Right atrium auricular region (tissue), 2 donors: ENCODE data around the gene MCM3AP. TPM values are rescaled to one million over a fixed set of nuclear protein-coding genes. Genes with fewer than 3 reads are reported as not detected.
A peak's percentile ranks its signal among the peaks of the same experiment; 100 is the strongest.

Experiments used
- DNase-seq: peaks from one replicate; pipeline ENCODE4 v3.0.0-alpha.2; 2019; ENCODE audit warnings: low spot score
- H3K27ac ChIP-seq, 2 donors: fragments of 200-600 bp; sonication (generic); 1 replicate in 1 of 2; 2 replicates in 1 of 2; pipeline ENCODE4 v1.5.1; 2016 to 2019
- H3K27me3 ChIP-seq, 2 donors: fragments of 200-600 bp; sonication (generic); one replicate each; pipeline versions ENCODE4 v1.5.1 to v1.6.0; 2017 to 2019
- H3K36me3 ChIP-seq: fragments of 200-600 bp; sonication (generic); one replicate; pipeline ENCODE4 v1.5.1; 2016
- H3K4me1 ChIP-seq, 2 donors: fragments of 200-600 bp; sonication (generic); one replicate each; pipeline versions ENCODE4 v1.5.1 to v1.6.0; 2017 to 2019
- H3K4me3 ChIP-seq, 2 donors: fragments of 200-600 bp; sonication (generic); 1 replicate in 1 of 2; 2 replicates in 1 of 2; pipeline ENCODE4 v1.5.1; 2017 to 2019; ENCODE audit warnings: mild to moderate bottlenecking in 1 of 2, moderate library complexity in 1 of 2
- H3K9me3 ChIP-seq, 2 donors: fragments of 200-600 bp; sonication (generic); one replicate each; pipeline ENCODE4 v1.5.1; 2019
- CTCF ChIP-seq, 2 donors: fragments of 200-600 bp; sonication (generic); IDR thresholded peaks; one replicate each; pipeline ENCODE4 v1.5.1; 2019; ENCODE audit warnings: antibody characterized with exemption in 2 of 2
- total RNA-seq, 2 donors: library from RNA; depleted of rRNA; stranded (reverse); fragments of >200 nt; gene quantifications; one replicate each; pipeline ENCODE4 v1.1.0, GENCODE V29; 2016

MCM3AP gene
- total RNA-seq, 2 donors from 2014 or later: 35.7 to 45.4 TPM

- H3K4me1 ChIP-seq: peaks cover 0 to 22% of the 10 kb centered on the region in 2 donors
- no peaks in the 10 kb centered on the region for H3K27me3 ChIP-seq
- no peak overlapping the region for H3K27ac ChIP-seq
- no peak overlapping the region for H3K4me3 ChIP-seq
- DNase-seq: no peak
- no peaks in the 10 kb centered on the region for H3K9me3 ChIP-seq
- TF ChIP-seq CTCF (IDR thresholded peaks at IDR 0.05): no peak
- peaks cover 8% of the 10 kb centered on the region for H3K36me3 ChIP-seq
These were observed 4.3 kb upstream of the MCM3AP start for GRCh38 chr21:46289655-46290179.

GRCh38 chr21:46287541-46287940 is 2.1 kb upstream of the MCM3AP start:
- no peak overlapping the region for H3K4me3 ChIP-seq
- no peak overlapping the region for H3K27ac ChIP-seq
- H3K9me3 ChIP-seq: no peaks in the 10 kb centered on the region
- no peak for DNase-seq
- no peak for TF ChIP-seq CTCF (IDR thresholded peaks at IDR 0.05)
- peaks cover 22% of the 10 kb centered on the region for H3K36me3 ChIP-seq
- H3K27me3 ChIP-seq: no peaks in the 10 kb centered on the region
- H3K4me1 ChIP-seq: peaks cover 0 to 43% of the 10 kb centered on the region in 2 donors

- Histone ChIP-seq H3K27ac (peak overlapping the region; percentile 90 to 96), H3K4me3 (peak overlapping the region; percentile 69 to 98), H3K27me3 (no peaks in the 10 kb centered on the region), H3K9me3 (no peaks in the 10 kb centered on the region), H3K36me3 (peaks cover 22% of the 10 kb centered on the region), H3K4me1 (peaks cover 0 to 52% of the 10 kb centered on the region in 2 donors)
- TF ChIP-seq CTCF (IDR thresholded peaks at IDR 0.05): no peak
- DNase-seq: no peak
These were observed 1.2 kb upstream of the MCM3AP start for GRCh38 chr21:46286648-46287002.

GRCh38 chr21:46285761-46286647 is 593 bp upstream of the MCM3AP start, which contains the start of gene YBEY:
Gene YBEY, plus strand, starts transcription at chr21:46286342. Its CDS starts 572 bp downstream, at chr21:46286914.
- Histone ChIP-seq H3K9me3 (no peaks in the 10 kb centered on the region), H3K27me3 (no peaks in the 10 kb centered on the region), H3K4me1 (peaks cover 0 to 55% of the 10 kb centered on the region in 2 donors), H3K27ac (peak within 1 kb of the TSS; percentile 90 to 96), H3K36me3 (peaks cover 27% of the 10 kb centered on the region), H3K4me3 (peak within 1 kb of the TSS; percentile 69 to 98)
- TF ChIP-seq CTCF (IDR thresholded peaks at IDR 0.05): peak in 1 of 2 donors; percentile 62
- DNase-seq: peak; percentile 81

- peaks cover 0 to 58% of the 10 kb centered on the region in 2 donors for H3K4me1 ChIP-seq
- H3K36me3 ChIP-seq: peaks cover 39% of the 10 kb centered on the region
These were observed 678 bp downstream of the MCM3AP start for GRCh38 chr21:46284733-46285132.

More at GRCh38 chr21:46284733-46285132, 678 bp downstream of the MCM3AP start:
- no peaks in the 10 kb centered on the region for H3K27me3 ChIP-seq
- peak overlapping the region in 1 of 2 donors; percentile 98 for H3K4me3 ChIP-seq
- no peak for DNase-seq
- H3K9me3 ChIP-seq: no peaks in the 10 kb centered on the region
- H3K27ac ChIP-seq: peak overlapping the region in 1 of 2 donors; percentile 96
- TF ChIP-seq CTCF (IDR thresholded peaks at IDR 0.05): no peak
